ENCODE measurements around the gene ZBTB5.

The ZBTB5 gene

DNA sequence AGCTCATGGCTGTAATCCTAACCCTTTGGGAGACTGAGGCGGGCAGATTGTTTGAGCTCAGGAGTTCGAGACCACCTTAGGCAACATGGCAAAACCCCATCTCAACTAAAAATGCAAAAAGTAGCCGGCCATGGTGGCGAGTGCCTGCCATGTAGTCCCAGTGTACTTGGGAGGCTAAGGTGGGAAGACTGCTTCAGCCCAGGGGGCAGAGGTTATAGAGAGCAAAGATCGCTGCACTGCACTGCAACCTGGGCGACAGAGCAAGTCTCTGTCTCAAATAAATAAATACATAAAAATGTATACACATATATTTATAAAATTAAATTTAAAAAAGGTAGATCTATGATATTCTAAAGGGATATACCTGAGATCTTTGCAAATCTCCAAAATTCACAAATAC lies 19.4 kb downstream of the ZBTB5 start:
- no peaks in the 10 kb centered on the region for H3K27me3 ChIP-seq
- no peaks in the 10 kb centered on the region for H3K9me3 ChIP-seq
- no peak overlapping the region for H3K4me3 ChIP-seq (ENCODE audit: low read depth, low read length)
- H3K36me3 ChIP-seq, result peaks cover 29% of the 10 kb centered on the region
- no peak for DNase-seq
- TF ChIP-seq, protein P1, sequence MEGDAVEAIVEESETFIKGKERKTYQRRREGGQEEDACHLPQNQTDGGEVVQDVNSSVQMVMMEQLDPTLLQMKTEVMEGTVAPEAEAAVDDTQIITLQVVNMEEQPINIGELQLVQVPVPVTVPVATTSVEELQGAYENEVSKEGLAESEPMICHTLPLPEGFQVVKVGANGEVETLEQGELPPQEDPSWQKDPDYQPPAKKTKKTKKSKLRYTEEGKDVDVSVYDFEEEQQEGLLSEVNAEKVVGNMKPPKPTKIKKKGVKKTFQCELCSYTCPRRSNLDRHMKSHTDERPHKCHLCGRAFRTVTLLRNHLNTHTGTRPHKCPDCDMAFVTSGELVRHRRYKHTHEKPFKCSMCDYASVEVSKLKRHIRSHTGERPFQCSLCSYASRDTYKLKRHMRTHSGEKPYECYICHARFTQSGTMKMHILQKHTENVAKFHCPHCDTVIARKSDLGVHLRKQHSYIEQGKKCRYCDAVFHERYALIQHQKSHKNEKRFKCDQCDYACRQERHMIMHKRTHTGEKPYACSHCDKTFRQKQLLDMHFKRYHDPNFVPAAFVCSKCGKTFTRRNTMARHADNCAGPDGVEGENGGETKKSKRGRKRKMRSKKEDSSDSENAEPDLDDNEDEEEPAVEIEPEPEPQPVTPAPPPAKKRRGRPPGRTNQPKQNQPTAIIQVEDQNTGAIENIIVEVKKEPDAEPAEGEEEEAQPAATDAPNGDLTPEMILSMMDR (IDR thresholded peaks at IDR 0.05; ENCODE audit: low read depth, low read length), result no peak
- peaks cover 7% of the 10 kb centered on the region; the same call in 1 of the 2 replicates for H3K4me1 ChIP-seq

DNA sequence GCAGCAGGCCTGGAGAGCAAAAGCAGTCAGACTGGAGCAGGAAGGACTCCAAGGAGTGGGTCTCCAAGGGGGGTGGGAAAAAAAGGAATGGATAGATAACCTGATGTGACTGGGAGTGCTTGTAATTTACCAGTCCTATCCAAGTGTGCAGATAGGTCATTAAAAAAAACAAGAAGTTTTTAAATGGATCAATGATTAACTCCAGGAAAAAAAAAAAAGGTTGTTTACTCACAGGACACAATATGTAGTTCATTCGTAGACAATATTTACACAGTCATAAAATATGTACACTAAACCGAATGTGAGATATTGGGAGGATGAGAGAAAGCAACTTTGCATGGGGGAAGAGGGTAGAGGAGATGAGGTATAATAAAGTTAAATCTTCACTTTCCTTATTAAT lies 20.4 kb downstream of the ZBTB5 start:
- TF ChIP-seq, protein P1 (IDR thresholded peaks at IDR 0.05; ENCODE audit: low read depth, low read length), result no peak
- H3K36me3 ChIP-seq, result peaks cover 36% of the 10 kb centered on the region
- H3K4me1 ChIP-seq, result peaks cover 7% of the 10 kb centered on the region; the same call in 1 of the 2 replicates
- no peak for DNase-seq
- no peaks in the 10 kb centered on the region for H3K9me3 ChIP-seq
- no peak overlapping the region for H3K4me3 ChIP-seq (ENCODE audit: low read depth, low read length)
- H3K27me3 ChIP-seq, result no peaks in the 10 kb centered on the region

DNA sequence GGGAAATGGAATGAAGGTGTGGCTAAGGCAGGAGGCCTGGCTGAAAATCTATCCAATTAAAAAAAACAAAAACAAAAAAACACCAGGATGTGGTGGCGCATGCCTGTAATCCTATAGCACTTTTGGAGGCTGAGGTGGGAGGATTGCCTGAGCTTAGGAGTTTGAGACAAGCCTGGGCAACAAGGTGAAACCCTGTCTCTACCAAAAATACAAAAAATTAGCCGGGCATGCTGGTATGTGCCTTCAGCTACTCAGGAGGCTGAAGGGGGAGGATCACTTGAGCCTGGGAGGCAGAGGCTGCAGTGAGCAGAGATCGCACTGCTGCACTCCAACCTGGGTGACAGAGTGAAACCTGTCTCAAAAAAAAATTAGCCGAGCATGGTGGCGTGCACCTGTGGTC lies 21.7 kb downstream of the ZBTB5 start:
- Histone ChIP-seq H3K4me3 (ENCODE audit: low read depth, low read length) (no peak overlapping the region), H3K36me3 (peaks cover 47% of the 10 kb centered on the region), H3K4me1 (peaks cover 7% of the 10 kb centered on the region; the same call in 1 of the 2 replicates), H3K9me3 (no peaks in the 10 kb centered on the region), H3K27me3 (no peaks in the 10 kb centered on the region)
- no peak for DNase-seq
- TF ChIP-seq, protein P1 (IDR thresholded peaks at IDR 0.05; ENCODE audit: low read depth, low read length), result no peak

DNA sequence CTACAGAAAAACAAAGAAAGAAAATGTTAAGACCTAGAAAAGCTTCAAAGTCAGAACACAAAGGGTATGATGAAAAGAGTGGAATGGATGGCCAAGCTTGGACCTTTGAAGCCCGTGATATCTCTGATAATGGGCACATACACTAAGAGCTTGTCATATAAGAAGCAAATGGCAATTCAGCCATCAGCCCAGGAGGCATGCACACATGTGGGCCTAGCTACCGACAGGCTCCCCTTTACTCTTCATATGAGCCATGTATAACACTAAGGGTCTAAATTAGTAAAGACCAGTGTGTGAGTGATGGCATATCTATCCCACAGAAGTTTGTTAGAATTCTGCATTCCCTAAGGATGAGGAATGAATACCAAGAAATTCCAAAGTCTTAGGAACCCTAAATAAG lies 22.7 kb downstream of the ZBTB5 start:
- H3K36me3 ChIP-seq, result peaks cover 51% of the 10 kb centered on the region
- H3K9me3 ChIP-seq, result no peaks in the 10 kb centered on the region
- TF ChIP-seq, protein P1 (IDR thresholded peaks at IDR 0.05; ENCODE audit: low read depth, low read length), result no peak
- H3K4me1 ChIP-seq, result peaks cover 7% of the 10 kb centered on the region; the same call in 1 of the 2 replicates
- DNase-seq, result no peak
- H3K4me3 ChIP-seq (ENCODE audit: low read depth, low read length), result no peak overlapping the region
- H3K27me3 ChIP-seq, result no peaks in the 10 kb centered on the region

DNA sequence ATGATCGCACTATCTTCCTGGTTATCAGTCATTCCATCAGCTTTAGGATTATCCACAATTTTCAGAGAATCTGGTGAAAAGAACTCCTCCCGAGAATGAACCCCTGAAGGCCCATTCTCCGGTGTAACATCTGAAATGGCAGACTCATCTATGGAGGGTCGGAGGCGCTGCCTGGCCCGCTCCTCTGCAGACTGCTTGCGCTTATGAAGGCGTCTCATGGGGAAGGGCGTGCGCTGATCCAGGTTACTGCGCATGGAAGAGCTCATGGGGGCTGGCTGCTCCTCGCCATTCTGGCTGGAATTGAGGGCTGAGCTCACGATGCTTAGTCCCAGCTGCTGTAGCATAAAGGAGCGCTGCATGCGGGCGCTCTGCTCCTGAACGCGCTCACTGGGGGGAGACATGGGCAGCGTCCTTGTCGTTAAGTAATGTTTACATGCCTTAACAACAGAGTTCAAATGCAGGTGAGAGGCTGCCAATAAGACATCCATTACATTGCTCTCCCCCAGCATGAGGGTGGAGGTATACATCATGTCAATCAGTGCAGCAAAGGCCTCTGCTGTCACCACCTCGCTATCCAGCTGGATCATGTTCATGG lies 23.4 kb downstream of the ZBTB5 start:
- Histone ChIP-seq H3K27me3 (no peaks in the 10 kb centered on the region), H3K4me1 (peaks cover 5% of the 10 kb centered on the region; the same call in 1 of the 2 replicates), H3K36me3 (peaks cover 56% of the 10 kb centered on the region), H3K4me3 (ENCODE audit: low read depth, low read length) (no peak overlapping the region), H3K9me3 (no peaks in the 10 kb centered on the region)
- TF ChIP-seq, protein P1 (IDR thresholded peaks at IDR 0.05; ENCODE audit: low read depth, low read length), result no peak
- no peak for DNase-seq

DNA sequence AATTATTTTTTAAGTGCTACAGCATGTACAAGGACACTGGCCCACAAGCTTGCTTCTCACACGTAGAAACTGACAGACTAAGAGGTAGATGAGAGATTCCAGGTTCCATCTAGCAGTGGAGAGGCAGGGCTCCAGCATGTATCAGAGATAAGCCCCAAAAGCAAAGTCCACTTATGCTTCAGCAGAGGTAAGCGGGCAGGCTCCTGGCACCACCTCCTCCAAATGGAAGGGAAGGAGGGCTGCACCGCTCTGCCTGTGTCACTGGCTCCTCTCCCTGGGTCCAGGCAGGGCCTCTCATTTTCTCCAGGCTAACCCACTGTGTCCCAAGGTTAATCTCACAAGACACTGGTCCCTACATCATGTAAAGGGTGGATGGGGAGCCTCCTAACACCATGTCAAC lies 26.9 kb downstream of the ZBTB5 start:
- no peak for DNase-seq
- Histone ChIP-seq H3K27me3 (no peaks in the 10 kb centered on the region), H3K4me3 (ENCODE audit: low read depth, low read length) (no peak overlapping the region), H3K36me3 (peaks cover 82% of the 10 kb centered on the region), H3K4me1 (no peaks in the 10 kb centered on the region), H3K9me3 (no peaks in the 10 kb centered on the region)
- TF ChIP-seq, protein P1 (IDR thresholded peaks at IDR 0.05; ENCODE audit: low read depth, low read length), result no peak
